ENCODE measurements around the gene FAHD1.
"Not testable (repeated sequence)": the region's sequence is repeated elsewhere in the genome, so short reads cannot be mapped to it uniquely, and the experiment has no call there.

Gene FAHD1

DNA sequence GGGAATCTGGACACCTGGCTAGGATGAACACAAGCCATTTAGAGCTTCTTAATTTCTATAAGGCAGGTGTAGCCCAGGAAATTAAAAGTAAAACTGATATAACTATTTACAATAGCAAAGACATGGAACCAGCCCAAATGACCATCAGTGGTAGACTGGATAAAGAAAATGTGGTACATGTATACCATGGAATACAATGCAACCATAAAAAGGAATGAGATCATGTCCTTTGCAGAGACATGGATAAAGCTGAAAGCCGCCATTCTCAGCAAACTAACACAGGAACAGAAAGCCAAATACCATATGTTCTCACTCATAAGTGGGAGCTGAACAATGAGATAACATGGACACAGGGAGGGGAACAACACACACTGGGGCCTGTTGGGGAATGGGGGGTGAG, 19.4 kb downstream of the FAHD1 start:
- DNase-seq (ENCODE audit: low read depth in 2 of 2): no peak

DNA sequence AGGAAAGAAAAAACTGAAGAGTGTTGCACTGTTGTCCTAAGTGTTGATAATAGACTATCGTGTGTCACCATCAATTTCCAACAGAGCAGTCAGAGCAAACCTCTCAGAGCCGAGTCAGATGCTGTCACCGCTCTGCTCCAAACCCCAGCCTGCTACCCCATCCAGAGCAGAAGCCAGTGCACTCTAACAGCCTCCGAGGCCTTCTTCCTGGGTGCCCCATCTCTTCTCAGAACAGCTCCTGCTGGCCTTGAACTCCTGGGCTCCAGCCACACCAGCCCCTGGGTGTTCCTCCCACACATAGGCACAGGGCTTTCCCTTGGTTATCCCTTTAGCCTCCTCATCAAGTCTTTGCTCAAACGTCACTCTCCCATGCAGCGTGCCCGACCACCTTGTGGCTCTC, 24.0 kb downstream of the FAHD1 start:
- DNase-seq (ENCODE audit: low read depth in 2 of 2): no peak

DNA sequence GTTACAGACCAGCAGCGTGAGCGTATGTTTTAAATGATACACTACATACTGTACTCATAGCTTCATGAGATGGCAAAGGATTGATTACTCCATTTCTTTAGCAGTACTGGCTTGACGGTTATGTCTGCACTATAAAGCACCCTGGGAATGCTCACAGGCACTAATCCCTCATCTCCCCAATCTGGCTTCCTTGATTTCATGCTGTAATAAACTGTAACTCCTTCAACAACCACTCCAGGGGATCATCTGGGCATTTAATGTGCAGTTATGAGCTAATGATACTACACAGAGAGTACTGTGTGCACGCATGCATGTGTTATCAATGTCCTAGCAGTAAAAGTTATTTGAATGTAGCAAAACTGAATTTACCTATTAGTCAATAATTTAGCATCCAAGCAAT, 24.8 kb downstream of the FAHD1 start:
- DNase-seq (ENCODE audit: low read depth in 2 of 2): no peak

DNA sequence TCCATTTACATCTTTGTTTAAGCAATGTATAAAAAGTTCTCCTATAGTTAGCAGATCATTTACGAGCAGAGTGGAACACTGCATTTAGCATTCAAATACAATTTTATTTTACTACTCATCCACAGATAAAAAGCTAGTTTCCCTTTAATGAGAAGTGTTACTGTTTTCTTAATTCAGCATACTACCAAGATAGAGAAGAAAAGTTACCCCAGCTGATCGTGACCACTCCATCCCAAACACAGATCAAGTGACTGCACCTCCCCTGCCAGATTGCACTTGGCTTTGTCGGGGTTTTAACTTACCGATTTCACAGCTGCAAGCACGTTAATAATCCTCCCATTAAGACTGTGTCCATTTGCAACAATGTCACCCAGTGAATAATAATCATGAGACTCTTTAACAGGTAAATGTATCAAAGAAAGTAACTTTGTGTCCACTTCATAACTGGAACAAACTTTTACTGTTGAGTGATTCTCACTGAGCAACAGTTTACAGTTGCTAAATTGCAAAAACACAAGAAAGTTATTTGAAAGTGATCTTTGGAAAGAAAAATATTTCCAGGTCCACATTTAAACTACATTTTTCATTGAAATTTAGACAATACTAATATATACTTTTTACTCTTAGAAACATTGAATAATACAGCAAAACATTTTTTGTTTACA, 30.6 kb downstream of the FAHD1 start:
- no peak for DNase-seq (ENCODE audit: low read depth in 2 of 2)

DNA sequence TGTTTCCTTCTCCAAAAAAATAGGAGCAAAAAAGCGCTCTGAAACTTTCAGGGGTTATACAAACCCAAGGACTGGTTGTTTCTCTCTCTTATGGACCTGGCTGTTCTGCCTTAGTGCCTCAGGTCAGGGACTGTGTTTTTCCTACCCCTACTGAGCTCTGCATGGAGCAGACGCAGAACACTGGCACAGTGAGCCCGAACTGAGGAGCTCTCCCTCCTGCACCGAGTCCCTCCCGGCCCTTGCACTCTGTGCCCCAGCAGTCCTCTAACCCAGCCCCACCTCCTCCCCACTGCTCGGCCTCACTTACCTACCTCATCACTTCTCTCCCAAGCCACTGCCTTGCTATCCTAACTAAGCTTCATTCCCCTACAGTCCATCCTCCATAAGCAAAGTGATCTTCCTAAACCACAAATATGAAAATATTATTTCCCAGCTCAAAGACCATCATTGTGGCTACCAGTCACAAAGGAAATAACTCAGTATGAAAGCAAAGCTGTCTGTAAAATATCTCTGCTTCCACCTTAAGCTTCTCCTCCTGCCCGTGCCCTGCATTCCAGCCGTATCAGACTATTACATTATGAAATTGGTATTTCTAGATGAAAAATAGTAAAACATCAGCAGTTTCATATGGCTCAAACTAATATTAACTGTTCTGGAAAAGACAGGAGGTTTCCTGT, 31.3 kb downstream of the FAHD1 start:
- DNase-seq (ENCODE audit: low read depth in 2 of 2): no peak

DNA sequence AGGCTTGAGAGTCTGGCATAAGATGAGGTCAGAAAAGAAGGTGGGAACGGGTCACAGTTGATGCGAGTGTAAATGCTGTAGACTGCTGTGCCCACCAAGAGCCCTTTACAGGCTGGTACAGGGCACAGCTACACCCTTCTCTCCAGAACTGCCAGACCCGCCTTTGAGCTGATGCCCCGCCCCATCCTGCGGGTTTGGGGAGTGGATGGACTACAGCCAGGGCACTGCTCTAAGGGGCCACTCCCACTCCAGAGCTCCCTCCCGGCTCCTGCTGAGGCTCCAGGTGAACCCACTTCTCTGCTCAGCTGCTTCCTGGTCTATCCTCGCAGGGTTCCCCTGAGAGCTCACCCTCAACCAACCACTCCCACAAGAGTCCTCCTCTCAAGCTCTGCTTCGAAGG, 32.6 kb downstream of the FAHD1 start:
- no peak for DNase-seq (ENCODE audit: low read depth in 2 of 2)

DNA sequence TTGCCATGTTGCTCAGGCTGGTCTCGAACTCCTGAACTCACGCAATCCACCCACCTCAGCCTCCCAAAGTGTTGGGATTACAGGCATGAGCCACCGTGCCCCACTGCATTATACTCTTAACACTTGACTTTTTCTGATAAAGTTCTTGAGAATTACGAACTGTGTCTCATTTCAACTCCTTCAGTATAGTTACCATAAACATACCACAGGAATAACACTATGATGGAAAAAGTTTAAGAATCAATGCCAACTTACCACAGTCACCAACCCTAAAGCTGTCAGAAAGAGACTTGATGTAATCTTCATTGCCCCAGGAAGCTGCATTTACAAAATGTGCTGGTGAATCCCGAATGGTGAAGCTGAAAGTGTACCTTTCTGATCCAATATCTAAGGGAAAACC, 34.7 kb downstream of the FAHD1 start:
- no peak for DNase-seq (ENCODE audit: low read depth in 2 of 2)

DNA sequence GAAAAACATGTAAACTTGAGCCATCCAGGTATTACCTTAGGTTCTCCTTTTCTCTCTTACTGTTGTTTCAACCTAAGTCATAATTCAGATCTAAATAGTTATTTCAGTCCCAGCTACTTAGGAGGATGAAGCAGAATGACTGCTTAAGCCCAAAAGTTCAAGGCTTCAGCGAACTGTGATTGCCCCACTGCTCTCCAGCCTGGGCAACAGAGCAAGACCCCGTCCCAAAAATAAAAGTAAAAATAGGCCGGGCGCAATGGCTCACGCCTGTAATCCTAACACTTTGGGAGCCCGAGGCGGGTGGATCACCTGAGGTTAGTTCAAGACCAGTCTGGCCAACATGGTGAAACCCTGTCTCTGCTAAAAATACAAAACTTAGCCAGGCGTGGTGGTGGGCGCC, 35.4 kb downstream of the FAHD1 start:
- no peak for DNase-seq (ENCODE audit: low read depth in 2 of 2)

DNA sequence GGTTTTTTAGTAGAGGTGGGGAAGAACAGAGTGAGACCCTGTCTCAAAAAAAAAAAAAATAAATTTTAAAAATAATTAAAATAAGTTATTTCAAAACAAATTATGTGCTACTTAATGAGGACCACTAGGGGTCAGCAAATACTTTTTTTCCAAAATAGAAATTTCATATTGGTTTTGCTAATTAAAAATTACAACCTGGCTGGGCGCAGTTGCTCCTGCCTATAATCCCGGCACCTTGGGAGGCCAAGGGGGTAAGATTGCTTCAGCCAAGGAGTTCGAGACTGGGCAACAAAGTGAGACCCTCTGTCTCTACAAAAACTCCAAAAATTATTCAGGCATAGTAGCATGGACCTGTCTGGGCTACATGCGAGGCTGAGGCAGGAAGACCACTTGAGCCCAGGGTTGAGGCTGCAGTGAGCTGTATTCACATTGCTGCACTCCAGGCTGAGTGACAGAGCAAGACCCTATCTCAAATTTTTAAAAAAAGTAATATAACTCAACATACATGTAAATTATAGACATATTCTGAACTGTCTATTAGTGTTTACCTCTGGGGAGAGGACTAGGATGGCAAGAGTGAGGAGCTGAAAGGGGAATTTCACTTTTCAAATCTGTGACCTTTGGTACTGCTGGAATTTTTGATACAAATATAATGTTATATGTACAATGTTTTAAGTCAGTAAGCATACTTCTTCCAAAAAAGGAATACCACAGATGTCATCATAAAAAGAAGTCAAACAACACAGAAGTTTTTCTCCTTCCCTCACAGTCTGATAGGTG, 36.9 kb downstream of the FAHD1 start:
- no peak for DNase-seq (ENCODE audit: low read depth in 2 of 2)

DNA sequence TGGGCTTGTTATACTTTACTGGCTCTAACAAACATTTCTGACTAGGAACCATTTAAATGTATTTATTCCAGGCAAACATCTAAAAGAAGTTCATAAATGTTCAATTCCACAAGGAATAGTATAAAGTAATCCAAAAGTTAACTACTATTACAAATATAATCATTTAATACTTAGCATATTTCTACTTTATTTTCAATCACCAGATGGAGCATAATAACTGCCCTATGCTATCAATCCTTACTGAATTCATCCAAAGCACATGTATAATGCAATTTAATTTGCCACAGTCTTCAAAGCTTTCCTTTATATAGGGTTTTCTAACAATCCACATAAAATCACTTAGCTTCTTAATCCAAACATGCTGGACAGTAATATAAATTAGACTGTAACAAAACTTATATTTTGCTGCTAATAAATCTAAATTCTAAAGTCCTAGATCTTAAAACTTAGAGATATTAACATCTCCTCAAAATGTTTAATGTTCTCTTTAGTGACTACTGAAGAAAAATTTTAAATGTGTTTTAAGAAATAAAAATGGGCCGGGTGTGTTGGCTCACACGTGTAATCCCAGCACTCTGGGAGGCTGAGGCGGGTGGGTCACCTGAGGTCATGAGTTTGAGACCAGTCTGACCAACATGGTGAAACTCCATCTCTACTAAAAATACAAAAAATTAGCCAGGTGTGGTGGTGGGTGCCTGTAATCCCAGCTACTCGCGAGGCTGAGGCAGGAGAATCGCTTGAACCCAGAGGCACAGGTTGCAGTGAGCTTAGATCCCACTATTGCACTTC, 39.1 kb downstream of the FAHD1 start:
- DNase-seq (ENCODE audit: low read depth in 2 of 2): no peak

DNA sequence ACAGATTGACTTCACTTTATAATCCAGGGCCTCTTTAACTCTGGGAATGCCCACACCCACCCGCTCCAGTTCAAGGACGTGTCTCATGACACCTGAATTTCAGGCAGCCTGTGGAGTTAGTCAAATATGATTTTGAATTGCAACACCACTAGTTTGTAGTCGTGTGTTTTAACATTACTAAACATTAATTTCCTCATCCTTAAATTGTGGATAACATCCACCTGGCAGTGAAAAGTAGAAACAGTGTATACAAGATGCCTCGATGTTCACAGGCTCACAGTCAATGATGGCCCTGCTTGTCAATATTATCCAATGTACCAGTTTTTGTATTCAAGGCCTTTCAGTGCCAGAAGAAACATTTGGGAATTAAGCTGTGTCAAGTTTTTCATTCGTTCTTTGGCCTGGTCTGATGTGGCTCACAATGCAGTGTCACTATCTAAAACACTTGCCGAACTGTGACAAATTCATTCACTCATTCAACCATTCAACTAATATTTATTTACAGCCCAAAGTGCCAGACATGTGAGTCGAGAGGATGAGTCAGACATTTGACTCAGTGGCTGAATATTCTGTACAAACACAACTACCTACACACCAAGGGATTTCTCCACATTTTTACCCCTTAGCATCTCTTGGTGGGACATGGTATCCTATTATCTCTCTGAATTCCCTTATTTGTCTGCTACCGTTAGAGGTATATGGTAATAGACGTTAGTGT, 43.5 kb downstream of the FAHD1 start:
- no peak for DNase-seq (ENCODE audit: low read depth in 2 of 2)

DNA sequence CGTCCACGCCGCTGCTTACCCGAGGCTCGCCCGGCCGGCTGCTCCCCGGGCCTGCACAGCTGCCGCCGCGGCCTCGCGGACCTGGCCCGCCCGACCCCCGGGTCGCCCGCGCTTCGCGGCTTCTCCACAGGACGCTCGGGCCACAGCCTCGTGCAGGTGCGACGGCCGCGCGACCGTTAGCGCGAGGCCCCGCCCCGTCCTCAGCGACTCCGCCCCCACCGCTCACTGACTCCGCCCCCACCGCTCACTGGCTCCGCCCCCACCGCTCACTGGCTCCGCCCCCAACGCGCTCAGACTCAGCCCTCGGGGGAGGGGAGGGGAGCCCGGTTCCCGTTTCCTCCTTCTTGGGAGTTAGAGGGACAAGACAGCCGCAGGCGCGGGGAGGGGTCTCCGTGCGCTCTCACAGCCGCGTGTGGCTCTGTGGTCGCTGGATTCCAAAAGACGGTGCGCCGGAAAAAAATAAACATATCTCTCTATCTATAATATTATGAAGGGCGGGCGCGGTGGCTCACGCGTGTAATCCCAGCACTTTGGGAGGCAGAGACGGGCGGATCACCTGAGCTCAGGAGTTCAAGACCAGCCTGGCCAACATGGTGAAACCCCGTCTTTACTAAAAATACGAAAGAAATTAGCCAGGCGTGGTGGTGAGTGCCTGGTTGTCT, 45.1 kb downstream of the FAHD1 start, which contains the start of gene MEIOB:
Gene MEIOB, minus strand, starts transcription at position 191 of the 662 bp plus-strand sequence. CDS start 3,989 bp downstream, outside the sequence.
- peak in 1 of 2 donors; percentile 12 for DNase-seq (ENCODE audit: low read depth in 2 of 2)

DNA sequence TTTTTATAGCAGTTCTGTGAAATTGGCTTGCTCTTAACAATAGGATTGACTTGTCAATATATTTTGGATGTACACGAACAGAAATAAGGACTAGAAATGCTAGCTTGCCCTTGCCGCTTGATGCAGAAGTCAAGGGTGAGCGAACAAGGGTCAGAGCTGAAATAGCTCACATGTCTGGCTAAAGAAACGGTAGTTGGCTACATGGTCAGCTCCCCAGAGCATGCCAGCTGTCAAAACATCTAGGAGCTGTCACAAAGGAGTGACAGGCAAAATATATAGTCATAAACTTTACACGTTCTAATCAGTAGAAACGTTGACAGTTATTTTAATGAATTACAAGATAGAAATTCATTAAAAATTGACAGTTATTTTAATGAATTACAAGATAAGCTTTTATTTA, 47.8 kb downstream of the FAHD1 start:
- DNase-seq (ENCODE audit: low read depth in 2 of 2): no peak

DNA sequence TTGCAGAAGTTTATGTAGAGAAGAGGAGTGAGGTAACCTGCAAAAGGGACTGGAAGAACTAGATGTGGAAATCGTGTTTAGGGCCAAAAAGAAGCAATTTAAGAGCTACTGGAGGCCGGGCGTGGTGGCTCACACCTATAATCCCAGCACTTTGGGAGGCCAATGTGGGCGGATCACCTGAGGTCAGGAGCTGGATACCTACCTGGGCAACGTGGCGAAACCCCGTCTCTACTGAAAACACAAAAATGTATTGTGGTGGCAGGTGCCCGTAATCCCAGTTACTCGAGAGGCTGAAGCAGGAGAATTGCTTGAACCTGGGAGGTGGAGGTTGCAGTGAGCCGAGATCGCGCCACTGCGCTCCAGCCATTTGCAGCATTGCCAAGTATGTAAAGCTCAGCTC, 49.1 kb downstream of the FAHD1 start:
- DNase-seq (ENCODE audit: low read depth in 2 of 2): not testable (repeated sequence)

DNA sequence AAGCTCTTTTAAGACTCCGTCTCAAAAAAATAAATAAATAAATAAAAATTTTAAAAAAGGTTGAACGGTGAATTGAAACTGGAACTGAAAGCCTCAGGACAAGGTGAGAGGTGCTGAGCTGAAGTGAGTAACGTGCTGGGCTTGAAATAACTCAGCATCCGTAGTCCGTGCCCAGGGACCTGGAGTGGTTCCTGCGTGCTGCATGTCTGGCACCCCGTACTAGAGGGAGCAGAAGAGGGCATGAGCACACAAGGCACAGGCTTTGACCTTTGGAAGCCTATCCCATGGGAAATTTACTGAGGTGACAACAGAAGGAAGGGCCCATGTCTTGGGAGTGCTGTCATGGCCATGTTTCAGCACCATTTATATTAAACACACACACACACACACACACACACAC, 49.5 kb downstream of the FAHD1 start:
- no peak for DNase-seq (ENCODE audit: low read depth in 2 of 2)

DNA sequence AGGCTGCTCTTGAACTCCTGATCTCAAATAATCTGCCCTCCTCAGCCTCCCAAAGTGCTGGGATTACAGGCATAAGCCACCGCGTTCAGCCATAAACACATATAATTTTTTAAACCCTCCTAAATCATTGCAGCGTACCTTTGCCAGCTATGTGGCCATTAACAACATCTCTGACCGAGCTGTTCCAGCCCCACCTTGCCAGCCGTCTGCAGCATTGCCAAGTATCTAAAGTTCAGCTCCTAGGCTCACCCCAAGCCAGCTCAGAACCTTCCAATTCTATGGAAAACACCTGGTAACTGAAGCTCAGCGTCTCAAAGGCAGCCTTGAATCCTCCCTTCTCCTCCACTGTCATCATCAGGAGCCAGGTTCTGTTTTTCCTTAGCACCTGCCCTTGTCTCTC, 50.1 kb downstream of the FAHD1 start:
- DNase-seq (ENCODE audit: low read depth in 2 of 2): no peak

DNA sequence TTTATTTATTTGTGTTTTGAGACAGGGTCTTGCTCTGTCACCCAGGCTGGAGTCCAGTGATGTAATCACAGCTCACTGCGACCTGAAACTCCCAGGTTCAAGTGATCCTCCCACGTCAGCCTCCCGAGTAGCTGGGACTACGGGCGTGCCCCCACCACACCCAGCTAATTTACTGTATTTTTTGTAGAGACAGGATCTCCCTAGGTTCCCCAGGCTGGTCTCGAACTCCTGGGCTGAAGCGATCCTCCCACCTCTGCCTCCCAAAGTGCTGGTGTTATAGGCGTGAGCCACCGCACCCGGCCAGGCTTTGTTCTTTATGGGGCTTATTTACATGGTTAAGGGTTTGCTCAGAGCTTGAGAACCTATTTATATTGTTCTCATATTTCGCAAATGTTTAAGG, 50.8 kb downstream of the FAHD1 start:
- no peak for DNase-seq (ENCODE audit: low read depth in 2 of 2)

DNA sequence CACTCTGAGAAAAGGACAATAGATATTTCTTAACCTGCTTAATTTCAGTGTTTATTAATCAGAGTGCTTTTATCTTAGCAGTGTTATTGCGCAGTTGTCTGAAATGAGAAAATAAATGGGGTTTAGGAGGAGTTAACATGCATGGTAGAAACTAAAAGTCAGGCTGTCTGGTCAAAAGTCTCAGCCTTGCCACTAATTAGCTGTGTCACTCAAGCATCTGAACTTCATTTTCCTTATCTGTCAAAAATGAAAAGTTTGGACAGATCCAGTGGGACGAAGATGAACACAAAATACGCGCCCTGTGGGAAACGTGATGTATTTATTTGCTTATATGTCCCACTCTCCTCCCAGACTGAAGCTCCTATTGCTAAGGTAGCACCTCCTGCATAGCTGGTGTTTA, 51.2 kb downstream of the FAHD1 start:
- DNase-seq (ENCODE audit: low read depth in 2 of 2): no peak
